Measurements from ENCODE around the gene DCST2.
"Not testable (repeated sequence)": the region's sequence is repeated elsewhere in the genome, so short reads cannot be mapped to it uniquely, and the experiment has no call there.

The DCST2 gene

GRCh38 chr1:154983776-154984466, 49.7 kb downstream of the DCST2 start:
- TF ChIP-seq, protein P1, sequence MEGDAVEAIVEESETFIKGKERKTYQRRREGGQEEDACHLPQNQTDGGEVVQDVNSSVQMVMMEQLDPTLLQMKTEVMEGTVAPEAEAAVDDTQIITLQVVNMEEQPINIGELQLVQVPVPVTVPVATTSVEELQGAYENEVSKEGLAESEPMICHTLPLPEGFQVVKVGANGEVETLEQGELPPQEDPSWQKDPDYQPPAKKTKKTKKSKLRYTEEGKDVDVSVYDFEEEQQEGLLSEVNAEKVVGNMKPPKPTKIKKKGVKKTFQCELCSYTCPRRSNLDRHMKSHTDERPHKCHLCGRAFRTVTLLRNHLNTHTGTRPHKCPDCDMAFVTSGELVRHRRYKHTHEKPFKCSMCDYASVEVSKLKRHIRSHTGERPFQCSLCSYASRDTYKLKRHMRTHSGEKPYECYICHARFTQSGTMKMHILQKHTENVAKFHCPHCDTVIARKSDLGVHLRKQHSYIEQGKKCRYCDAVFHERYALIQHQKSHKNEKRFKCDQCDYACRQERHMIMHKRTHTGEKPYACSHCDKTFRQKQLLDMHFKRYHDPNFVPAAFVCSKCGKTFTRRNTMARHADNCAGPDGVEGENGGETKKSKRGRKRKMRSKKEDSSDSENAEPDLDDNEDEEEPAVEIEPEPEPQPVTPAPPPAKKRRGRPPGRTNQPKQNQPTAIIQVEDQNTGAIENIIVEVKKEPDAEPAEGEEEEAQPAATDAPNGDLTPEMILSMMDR (IDR thresholded peaks at IDR 0.05; ENCODE audit: low read depth, low read length), result no peak
- no peaks in the 10 kb centered on the region for H3K9me3 ChIP-seq
- H3K27me3 ChIP-seq, result no peaks in the 10 kb centered on the region
- peak overlapping the region; percentile 74 for H3K4me3 ChIP-seq (ENCODE audit: low read depth, low read length)
- H3K4me1 ChIP-seq, result peaks cover 11% of the 10 kb centered on the region
- no peak for DNase-seq
- H3K36me3 ChIP-seq, result peaks cover 44% of the 10 kb centered on the region

- Histone ChIP-seq H3K36me3 (peaks cover 35% of the 10 kb centered on the region), H3K4me1 (peaks cover 11% of the 10 kb centered on the region), H3K9me3 (no peaks in the 10 kb centered on the region), H3K27me3 (no peaks in the 10 kb centered on the region), H3K4me3 (ENCODE audit: low read depth, low read length) (peak within 1 kb of the TSS; percentile 74)
- DNase-seq, result peak; percentile 98
- TF ChIP-seq, protein P1 (IDR thresholded peaks at IDR 0.05; ENCODE audit: low read depth, low read length), result no peak
These were observed 50.5 kb downstream of the DCST2 start, which contains the start of gene FLAD1 for GRCh38 chr1:154982897-154983648. Gene FLAD1, plus strand, starts transcription at chr1:154983344. Its CDS starts 351 bp downstream, at chr1:154983695.

DNA sequence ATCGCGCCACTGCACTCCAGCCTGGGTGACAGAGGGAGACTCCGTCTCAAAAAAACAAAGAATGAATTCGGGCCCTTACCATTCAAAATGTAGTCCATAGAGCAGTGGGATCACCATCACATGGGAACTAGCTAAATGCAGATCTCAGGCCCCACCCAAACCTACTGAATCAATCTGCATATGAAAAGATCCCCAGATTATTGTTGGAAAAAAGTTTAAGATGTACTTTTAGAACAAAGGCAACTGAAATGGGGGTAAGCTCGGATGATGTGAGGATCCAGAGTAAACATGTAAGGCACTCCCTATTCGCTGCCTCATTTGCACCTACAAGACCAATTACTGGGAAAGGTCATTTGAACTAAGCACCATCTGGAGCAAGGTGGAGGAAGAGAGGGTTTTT, 51.2 kb downstream of the DCST2 start:
- Histone ChIP-seq H3K9me3 (no peaks in the 10 kb centered on the region), H3K27me3 (no peaks in the 10 kb centered on the region), H3K36me3 (peaks cover 28% of the 10 kb centered on the region), H3K4me1 (peaks cover 18% of the 10 kb centered on the region), H3K4me3 (ENCODE audit: low read depth, low read length) (peak overlapping the region; percentile 74)
- TF ChIP-seq, protein P1 (IDR thresholded peaks at IDR 0.05; ENCODE audit: low read depth, low read length), result no peak
- no peak for DNase-seq

DNA sequence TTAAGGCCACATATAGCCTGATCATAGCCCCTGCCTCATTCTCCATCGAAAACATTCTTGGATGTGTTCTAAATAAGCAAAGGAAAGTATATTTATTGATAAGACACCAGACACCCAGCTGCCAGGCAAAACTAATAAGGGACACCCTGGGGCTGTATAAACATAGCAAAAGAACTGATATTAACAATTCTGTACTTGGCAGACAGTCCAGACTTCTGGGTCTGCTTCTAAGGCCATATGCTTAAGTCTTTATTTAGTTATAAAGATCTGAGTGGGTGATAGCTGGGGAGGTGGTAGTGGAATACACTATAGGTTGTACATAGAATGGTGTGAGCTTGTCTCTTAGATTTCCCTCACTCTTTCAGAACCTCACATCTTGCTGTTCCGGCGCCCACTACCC, 55.2 kb downstream of the DCST2 start:
- Histone ChIP-seq H3K4me1 (peaks cover 22% of the 10 kb centered on the region), H3K4me3 (ENCODE audit: low read depth, low read length) (peak overlapping the region; percentile 15; the same call in 1 of the 2 replicates), H3K36me3 (peaks cover 14% of the 10 kb centered on the region), H3K27me3 (no peaks in the 10 kb centered on the region), H3K9me3 (no peaks in the 10 kb centered on the region)
- TF ChIP-seq, protein P1 (IDR thresholded peaks at IDR 0.05; ENCODE audit: low read depth, low read length), result no peak
- DNase-seq, result peak; percentile 62

GRCh38 chr1:154977762-154978161, 55.8 kb downstream of the DCST2 start:
- peak overlapping the region; percentile 15 for H3K4me3 ChIP-seq (ENCODE audit: low read depth, low read length)
- peaks cover 22% of the 10 kb centered on the region for H3K4me1 ChIP-seq
- H3K36me3 ChIP-seq, result peaks cover 14% of the 10 kb centered on the region
- not testable (repeated sequence) for DNase-seq, H3K27me3 ChIP-seq, H3K9me3 ChIP-seq

GRCh38 chr1:154975409-154976059, 58.0 kb downstream of the DCST2 start:
- DNase-seq, result no peak
- TF ChIP-seq, protein P1 (IDR thresholded peaks at IDR 0.05; ENCODE audit: low read depth, low read length), result no peak
- H3K4me3 ChIP-seq (ENCODE audit: low read depth, low read length), result peak overlapping the region; percentile 85
- H3K4me1 ChIP-seq, result peaks cover 26% of the 10 kb centered on the region
- no peaks in the 10 kb centered on the region for H3K27me3 ChIP-seq
- H3K36me3 ChIP-seq, result peaks cover 14% of the 10 kb centered on the region
- no peaks in the 10 kb centered on the region for H3K9me3 ChIP-seq

Measured in BE2C (cell line).